Gastrocnemius medialis (tissue), 4 donors: Measurements from ENCODE around the gene SFXN5. TPM values are rescaled to one million over a fixed set of nuclear protein-coding genes. Genes with fewer than 3 reads are reported as not detected.
A peak's percentile ranks its signal among the peaks of the same experiment; 100 is the strongest.

ENCODE experiments used
- ATAC-seq, 2 donors: fragments of 150-250 bp; one replicate each; pipeline ENCODE4 v1.9.1; 2016
- DNase-seq, 2 donors: peaks; one replicate each; pipeline ENCODE4 v3.0.0-alpha.2; 2019
- H3K27ac ChIP-seq, 4 donors: fragments of 200-600 bp; sonication (generic); 1 replicate in 1 of 4; 2 replicates in 3 of 4; pipeline ENCODE4 v1.5.1; 2016 to 2018; ENCODE audit warnings: mild to moderate bottlenecking in 2 of 4, moderate library complexity in 1 of 4
- H3K27me3 ChIP-seq, 3 donors: fragments of 200-600 bp; sonication (generic) in 2 of 3; 1 replicate in 1 of 3; 2 replicates in 2 of 3; pipeline versions ENCODE4 v1.5.1 to v1.6.0; 2016 to 2019; ENCODE audit warnings: mild to moderate bottlenecking in 1 of 3, moderate library complexity in 1 of 3
- H3K36me3 ChIP-seq, 2 donors: fragments of 200-600 bp; sonication (generic) in 1 of 2; one replicate each; pipeline ENCODE4 v1.5.1; 2017 to 2018
- H3K4me1 ChIP-seq, 2 donors: fragments of 200-600 bp; sonication (generic) in 1 of 2; one replicate each; pipeline ENCODE4 v1.5.1; 2016 to 2017; ENCODE audit warnings: mild to moderate bottlenecking in 2 of 2
- H3K4me3 ChIP-seq, 4 donors: fragments of 200-600 bp; sonication (generic) in 3 of 4; 1 replicate in 1 of 4; 2 replicates in 3 of 4; pipeline ENCODE4 v1.5.1; 2016 to 2019; ENCODE audit warnings: mild to moderate bottlenecking in 2 of 4
- H3K9me3 ChIP-seq, 3 donors: fragments of 200-600 bp; sonication (generic) in 2 of 3; 1 replicate in 1 of 3; 2 replicates in 2 of 3; pipeline ENCODE4 v1.5.1; 2016 to 2019
- CTCF ChIP-seq, 5 experiments: fragments of 450-650 bp in 3 of 5; fragments of 200-600 bp in 2 of 5; sonication (generic) in 2 of 5; IDR thresholded peaks in 4 of 5; conservative IDR thresholded peaks in 1 of 5; 1 replicate in 4 of 5; 2 replicates in 1 of 5; pipeline ENCODE4 v1.5.1; 2016 to 2019; ENCODE audit warnings: antibody characterized with exemption in 5 of 5, mild to moderate bottlenecking in 3 of 5, moderate library complexity in 3 of 5
- POLR2A ChIP-seq, 2 donors: fragments of 450-650 bp; IDR thresholded peaks; one replicate each; pipeline ENCODE4 v1.6.1; 2017; ENCODE audit warnings: antibody characterized with exemption in 2 of 2, mild to moderate bottlenecking in 2 of 2, moderate library complexity in 2 of 2
- in situ Hi-C, 4 donors: fragments of 200-750 bp; cut with MboI; loops; one replicate each; pipeline versions ENCODE4 v1.15.0 to v1.8.0; 2017; ENCODE audit warnings: low sequenced_read_pairs in 4 of 4
- intact Hi-C: fragments of 100-400 bp; cut with DNase I; formaldehyde crosslinking; loops from one replicate; pipeline ENCODE4 v1.15.1; 2023; ENCODE audit warnings: low total_unique reads
- total RNA-seq, 4 donors: library from RNA; depleted of rRNA; stranded (reverse); fragments of >200 nt; gene quantifications; one replicate each; pipeline versions ENCODE4 v1.1.0 to v1.2.3, GENCODE V29; 2016

SFXN5 gene
- total RNA-seq, 4 donors from 2014 or later = 6.8 to 22.7 (median 9.1) TPM

- intact Hi-C loops = no loop called here
- no peak for ATAC-seq
- in situ Hi-C loops = no loop called here
These were observed 151.0 kb downstream of the SFXN5 start for GRCh38 chr2:72920318-72921087.

GRCh38 chr2:72919414-72920317 lies 151.8 kb downstream of the SFXN5 start:
- intact Hi-C loops (no loop called here), in situ Hi-C loops (no loop called here)
- Histone ChIP-seq H3K36me3 (no peaks in the 10 kb centered on the region), H3K27ac (no peak overlapping the region), H3K4me3 (peak overlapping the region in 3 of 4 donors; percentile 37 to 46 (median 45)), H3K27me3 (peaks cover 96 to 98% (median 97%) of the 10 kb centered on the region in 3 donors), H3K9me3 (no peaks in the 10 kb centered on the region), H3K4me1 (peaks cover 20 to 49% of the 10 kb centered on the region in 2 donors)
- ATAC-seq (no peak), DNase-seq (peak in 1 of 2 donors; percentile 4)
- no peak for TF ChIP-seq CTCF (IDR thresholded peaks at IDR 0.05 in 4 of 5, conservative IDR thresholded peaks at IDR 0.05 in 1 of 5)
- no peak for TF ChIP-seq POLR2A (IDR thresholded peaks at IDR 0.05)

More at GRCh38 chr2:72920318-72921087, 151.0 kb downstream of the SFXN5 start:
- Histone ChIP-seq H3K9me3 (no peaks in the 10 kb centered on the region), H3K36me3 (no peaks in the 10 kb centered on the region), H3K27me3 (peaks cover 96 to 98% (median 97%) of the 10 kb centered on the region in 3 donors), H3K4me3 (peak overlapping the region; percentile 9 to 46 (median 41)), H3K27ac (no peak overlapping the region), H3K4me1 (peaks cover 20 to 48% of the 10 kb centered on the region in 2 donors)
- DNase-seq = peak in 1 of 2 donors; percentile 8
- TF ChIP-seq CTCF (IDR thresholded peaks at IDR 0.05 in 4 of 5, conservative IDR thresholded peaks at IDR 0.05 in 1 of 5) (no peak), POLR2A (IDR thresholded peaks at IDR 0.05) (no peak)

- TF ChIP-seq CTCF (IDR thresholded peaks at IDR 0.05 in 4 of 5, conservative IDR thresholded peaks at IDR 0.05 in 1 of 5) (no peak), POLR2A (IDR thresholded peaks at IDR 0.05) (no peak)
- DNase-seq (peak in 1 of 2 donors; percentile 9), ATAC-seq (peak in 1 of 2 donors; percentile 8)
- Histone ChIP-seq H3K9me3 (no peaks in the 10 kb centered on the region), H3K4me1 (peaks cover 20 to 41% of the 10 kb centered on the region in 2 donors), H3K4me3 (peak overlapping the region; percentile 20 to 62 (median 48)), H3K36me3 (no peaks in the 10 kb centered on the region), H3K27me3 (peaks cover 96 to 98% (median 97%) of the 10 kb centered on the region in 3 donors), H3K27ac (no peak overlapping the region)
- intact Hi-C loops = loop anchor here (1.0 kb wide), 1 partner anchor 31 kb away; the partner anchor contains the start of gene SPR
- in situ Hi-C loops = no loop called here
These were observed 153.5 kb downstream of the SFXN5 start for GRCh38 chr2:72917877-72918553.

- intact Hi-C loops (loop anchor here (1.0 kb wide), 1 partner anchor 30 kb away; the partner anchor contains the start of gene SPR), in situ Hi-C loops (no loop called here)
- peak in 1 of 2 donors; percentile 38 for DNase-seq
- Histone ChIP-seq H3K27me3 (peaks cover 95 to 98% (median 97%) of the 10 kb centered on the region in 3 donors), H3K36me3 (no peaks in the 10 kb centered on the region), H3K9me3 (no peaks in the 10 kb centered on the region), H3K27ac (no peak within 1 kb of the TSS), H3K4me1 (peaks cover 20 to 41% of the 10 kb centered on the region in 2 donors), H3K4me3 (peak within 1 kb of the TSS; percentile 43 to 62 (median 48))
- TF ChIP-seq CTCF (IDR thresholded peaks at IDR 0.05 in 4 of 5, conservative IDR thresholded peaks at IDR 0.05 in 1 of 5) (no peak), POLR2A (IDR thresholded peaks at IDR 0.05) (no peak)
- ATAC-seq = peak; percentile 14 to 55
These were observed 154.2 kb downstream of the SFXN5 start, which contains the start of gene EMX1 for GRCh38 chr2:72917138-72917876. TSS of gene EMX1 (plus strand) at chr2:72917519. CDS start at chr2:72917853, 334 bp downstream.
